Measurements from ENCODE around the gene NAP1L4. TPM values are rescaled to one million over a fixed set of nuclear protein-coding genes. Genes with fewer than 3 reads are reported as not detected.

NAP1L4 gene, protein sequence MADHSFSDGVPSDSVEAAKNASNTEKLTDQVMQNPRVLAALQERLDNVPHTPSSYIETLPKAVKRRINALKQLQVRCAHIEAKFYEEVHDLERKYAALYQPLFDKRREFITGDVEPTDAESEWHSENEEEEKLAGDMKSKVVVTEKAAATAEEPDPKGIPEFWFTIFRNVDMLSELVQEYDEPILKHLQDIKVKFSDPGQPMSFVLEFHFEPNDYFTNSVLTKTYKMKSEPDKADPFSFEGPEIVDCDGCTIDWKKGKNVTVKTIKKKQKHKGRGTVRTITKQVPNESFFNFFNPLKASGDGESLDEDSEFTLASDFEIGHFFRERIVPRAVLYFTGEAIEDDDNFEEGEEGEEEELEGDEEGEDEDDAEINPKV
- 10 to 100 TPM; 62.8 to 83.7 TPM for total RNA-seq

DNA sequence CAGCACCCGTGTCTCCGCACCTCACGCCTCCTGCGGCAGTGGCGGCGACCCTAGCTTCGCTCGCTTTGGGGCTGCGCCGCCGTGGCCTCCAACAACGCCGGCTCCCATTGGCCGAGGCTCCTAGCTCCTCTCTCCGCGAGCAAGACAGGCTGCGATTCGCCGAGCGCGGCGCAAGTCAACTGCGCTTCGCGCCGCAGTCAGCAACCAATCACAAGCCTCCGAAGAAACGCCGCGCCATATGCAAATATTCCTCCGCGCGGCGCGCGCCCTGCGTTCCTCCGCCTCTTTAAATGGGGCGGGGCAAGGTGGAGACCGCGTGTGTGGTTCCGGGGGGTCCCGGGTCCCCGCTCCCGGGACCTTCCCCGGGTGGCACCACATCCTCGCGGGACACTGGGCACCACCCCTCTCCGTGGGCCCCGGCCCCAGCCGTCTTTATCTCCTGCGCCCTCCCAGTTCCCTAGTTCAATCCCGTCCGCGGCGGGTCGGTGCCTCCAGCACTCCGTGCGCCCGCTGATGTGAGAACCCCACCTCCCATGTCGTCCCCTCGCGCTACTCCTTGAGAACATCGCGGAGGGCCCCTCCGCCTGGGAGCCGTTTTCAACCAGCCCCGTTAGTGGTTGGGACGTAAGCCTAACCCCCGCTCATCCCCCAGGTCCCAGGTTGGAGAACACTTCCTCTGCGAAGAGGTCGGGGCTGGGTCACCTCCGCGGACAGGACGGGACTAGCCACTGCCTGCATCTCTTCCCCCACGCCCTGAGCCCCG lies at the start of gene NAP1L4:
NAP1L4 (minus strand) TSS at position 96 of the 763 bp plus-strand sequence. CDS start 13,109 bp downstream, outside the sequence.
- Histone ChIP-seq H3K27me3 (replicated peaks; ENCODE audit: insufficient read depth) (no peaks in the 10 kb centered on the region), H3K27ac (peak within 1 kb of the TSS; percentile 86 to 93), H3K36me3 (no peaks in the 10 kb centered on the region), H3K9me3 (no peaks in the 10 kb centered on the region), H3K4me3 (peak within 1 kb of the TSS; percentile 97), H3K4me1 (ENCODE audit: control insufficient read depth in 1 of 2, low read depth in 2 of 2) (peaks cover 27 to 42% of the 10 kb centered on the region in 2 donors)
- ATAC-seq (ENCODE audit: insufficient number of reproducible peaks, low FRiP score, low read depth), result peak; percentile 93
- TF ChIP-seq, protein P1, sequence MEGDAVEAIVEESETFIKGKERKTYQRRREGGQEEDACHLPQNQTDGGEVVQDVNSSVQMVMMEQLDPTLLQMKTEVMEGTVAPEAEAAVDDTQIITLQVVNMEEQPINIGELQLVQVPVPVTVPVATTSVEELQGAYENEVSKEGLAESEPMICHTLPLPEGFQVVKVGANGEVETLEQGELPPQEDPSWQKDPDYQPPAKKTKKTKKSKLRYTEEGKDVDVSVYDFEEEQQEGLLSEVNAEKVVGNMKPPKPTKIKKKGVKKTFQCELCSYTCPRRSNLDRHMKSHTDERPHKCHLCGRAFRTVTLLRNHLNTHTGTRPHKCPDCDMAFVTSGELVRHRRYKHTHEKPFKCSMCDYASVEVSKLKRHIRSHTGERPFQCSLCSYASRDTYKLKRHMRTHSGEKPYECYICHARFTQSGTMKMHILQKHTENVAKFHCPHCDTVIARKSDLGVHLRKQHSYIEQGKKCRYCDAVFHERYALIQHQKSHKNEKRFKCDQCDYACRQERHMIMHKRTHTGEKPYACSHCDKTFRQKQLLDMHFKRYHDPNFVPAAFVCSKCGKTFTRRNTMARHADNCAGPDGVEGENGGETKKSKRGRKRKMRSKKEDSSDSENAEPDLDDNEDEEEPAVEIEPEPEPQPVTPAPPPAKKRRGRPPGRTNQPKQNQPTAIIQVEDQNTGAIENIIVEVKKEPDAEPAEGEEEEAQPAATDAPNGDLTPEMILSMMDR (IDR thresholded peaks at IDR 0.05), result no peak
- peak; percentile 88 for DNase-seq (ENCODE audit: low spot score)

DNA sequence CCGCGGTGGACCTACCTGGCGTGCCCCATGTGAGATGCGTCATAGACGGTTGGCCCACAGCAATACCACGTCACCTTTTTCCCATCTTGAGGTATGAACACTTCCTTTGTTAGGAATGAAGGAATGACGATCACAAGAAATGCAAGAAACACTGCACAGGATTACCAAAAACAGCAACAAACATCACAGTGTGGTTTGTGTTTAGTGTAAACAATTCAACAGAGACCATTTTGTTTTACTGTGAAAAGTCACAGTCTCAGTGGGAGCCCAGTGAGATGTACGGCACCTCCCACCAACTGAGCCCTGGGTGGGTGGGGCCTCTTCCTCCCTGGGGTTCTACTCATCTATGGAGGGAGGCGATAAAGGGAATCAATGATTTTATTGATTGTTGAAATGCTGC lies 48.8 kb upstream of the NAP1L4 start:
- DNase-seq (ENCODE audit: low spot score), result no peak

DNA sequence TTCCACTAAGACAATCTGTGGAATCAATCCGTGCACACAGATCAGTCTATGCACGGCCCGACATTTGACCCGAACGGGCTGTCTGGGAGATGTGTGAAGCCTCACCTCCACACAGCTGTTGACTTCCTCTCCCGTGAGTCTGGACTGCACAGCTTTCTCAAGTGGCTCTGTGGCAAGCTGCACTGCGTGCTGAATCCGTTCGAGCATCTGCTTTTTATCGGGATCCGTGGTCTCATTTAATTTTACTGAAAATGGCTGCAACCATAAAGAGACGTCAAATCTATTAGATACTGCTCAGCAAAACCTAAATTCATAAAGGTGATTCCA lies 45.8 kb upstream of the NAP1L4 start:
- no peak for ATAC-seq (ENCODE audit: insufficient number of reproducible peaks, low FRiP score, low read depth)
- Histone ChIP-seq H3K9me3 (no peaks in the 10 kb centered on the region), H3K27me3 (replicated peaks; ENCODE audit: insufficient read depth) (no peaks in the 10 kb centered on the region), H3K27ac (no peak overlapping the region), H3K4me1 (ENCODE audit: control insufficient read depth in 1 of 2, low read depth in 2 of 2) (peaks cover 6 to 11% of the 10 kb centered on the region in 2 donors), H3K4me3 (no peak overlapping the region), H3K36me3 (peaks cover 37% of the 10 kb centered on the region)
- TF ChIP-seq, protein P1 (IDR thresholded peaks at IDR 0.05), result no peak
- DNase-seq (ENCODE audit: low spot score), result no peak

More for the DNA sequence above, 48.8 kb upstream of the NAP1L4 start:
- ATAC-seq (ENCODE audit: insufficient number of reproducible peaks, low FRiP score, low read depth), result no peak
- H3K27me3 ChIP-seq (replicated peaks; ENCODE audit: insufficient read depth), result no peaks in the 10 kb centered on the region
- no peak overlapping the region for H3K27ac ChIP-seq
- H3K4me3 ChIP-seq, result no peak overlapping the region
- H3K36me3 ChIP-seq, result peaks cover 30% of the 10 kb centered on the region
- TF ChIP-seq, protein P1 (IDR thresholded peaks at IDR 0.05), result no peak
- H3K9me3 ChIP-seq, result no peaks in the 10 kb centered on the region
- peaks cover 18 to 31% of the 10 kb centered on the region in 2 donors for H3K4me1 ChIP-seq (ENCODE audit: control insufficient read depth in 1 of 2, low read depth in 2 of 2)

DNA sequence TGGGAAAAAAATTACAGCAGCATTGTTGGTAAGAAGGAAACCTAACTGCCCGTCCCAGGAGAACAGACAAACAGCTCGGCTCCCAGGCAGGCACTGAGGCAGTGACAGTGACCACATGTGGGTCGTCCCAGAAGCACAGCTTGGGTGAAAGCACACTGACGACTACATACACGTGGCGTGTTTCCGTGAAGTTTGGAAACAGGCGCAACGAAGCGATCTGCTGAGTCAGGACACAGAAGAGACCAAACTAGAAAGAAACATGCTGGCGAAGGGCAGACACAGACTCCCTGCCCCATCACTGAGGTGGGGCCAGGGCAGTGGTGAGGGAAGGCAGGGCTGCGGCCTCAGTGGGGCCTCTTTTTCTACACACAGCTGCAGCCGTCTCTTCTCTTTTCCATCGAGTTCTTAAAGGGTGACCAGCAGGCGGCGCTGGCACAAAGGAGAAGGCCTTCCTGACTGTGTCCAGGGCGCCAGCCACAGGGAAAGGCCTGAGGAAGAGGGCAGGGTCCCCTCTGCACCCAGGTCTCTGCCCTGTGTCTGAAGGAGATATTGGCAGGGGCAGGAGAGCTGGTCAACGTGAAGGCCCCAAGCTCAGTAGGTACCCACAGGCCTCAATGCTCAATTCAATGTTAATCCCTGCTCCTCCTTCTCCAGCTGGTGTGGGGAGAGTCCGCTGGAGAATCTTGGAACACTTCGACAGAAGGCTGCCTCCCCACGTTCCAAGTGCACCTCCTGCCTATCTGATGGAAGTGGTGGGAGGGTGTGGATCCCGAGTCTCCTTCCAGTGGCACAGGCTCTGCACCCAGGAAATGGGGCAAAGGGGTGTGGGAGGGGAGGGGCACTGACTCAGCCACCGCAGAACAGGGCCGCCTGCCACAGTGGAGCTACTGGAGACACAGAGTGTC lies 45.2 kb upstream of the NAP1L4 start:
- Histone ChIP-seq H3K9me3 (no peaks in the 10 kb centered on the region), H3K4me1 (ENCODE audit: control insufficient read depth in 1 of 2, low read depth in 2 of 2) (peaks cover 0 to 5% of the 10 kb centered on the region in 2 donors), H3K27ac (no peak overlapping the region), H3K27me3 (replicated peaks; ENCODE audit: insufficient read depth) (no peaks in the 10 kb centered on the region), H3K36me3 (peaks cover 37% of the 10 kb centered on the region), H3K4me3 (no peak overlapping the region)
- DNase-seq (ENCODE audit: low spot score), result peak; percentile 58
- TF ChIP-seq, protein P1 (IDR thresholded peaks at IDR 0.05), result peak; percentile 82
- no peak for ATAC-seq (ENCODE audit: insufficient number of reproducible peaks, low FRiP score, low read depth)
